ENCODE measurements around the gene TIMP2.
"Not testable (repeated sequence)": the region's sequence is repeated elsewhere in the genome, so short reads cannot be mapped to it uniquely, and the experiment has no call there.

Gene TIMP2

GRCh38 chr17:78966910-78967600 lies 41.9 kb upstream of the TIMP2 start:
- Histone ChIP-seq H3K36me3 (ENCODE audit: insufficient read depth) (no peaks in the 10 kb centered on the region), H3K4me2 (no peak overlapping the region), H3K9ac (no peak overlapping the region), H4K20me1 (ENCODE audit: insufficient read depth) (no peaks in the 10 kb centered on the region), H3K27me3 (ENCODE audit: insufficient read depth, low read depth) (no peaks in the 10 kb centered on the region), H2AFZ (ENCODE audit: low read depth) (no peak overlapping the region), H3K79me2 (ENCODE audit: insufficient read depth, low read depth) (no peaks in the 10 kb centered on the region), H3K4me3 (IDR thresholded peaks at IDR 0.05; ENCODE audit: insufficient read depth, low read depth, low read length) (no peak overlapping the region), H3K4me1 (ENCODE audit: low read depth, poor library complexity, severe bottlenecking) (peaks cover 14% of the 10 kb centered on the region), H3K27ac (no peak overlapping the region)
- TF ChIP-seq CTCF (conservative IDR thresholded peaks at IDR 0.05; ENCODE audit: low read depth, low read length) = no peak

- H2AFZ ChIP-seq (ENCODE audit: low read depth) = no peak overlapping the region
- peaks cover 9% of the 10 kb centered on the region for H3K4me1 ChIP-seq (ENCODE audit: low read depth, poor library complexity, severe bottlenecking)
- no peak for TF ChIP-seq CTCF (conservative IDR thresholded peaks at IDR 0.05; ENCODE audit: low read depth, low read length)
- no peak overlapping the region for H3K9ac ChIP-seq
- H4K20me1 ChIP-seq (ENCODE audit: insufficient read depth) = no peaks in the 10 kb centered on the region
- no peak overlapping the region for H3K4me2 ChIP-seq
- H3K79me2 ChIP-seq (ENCODE audit: insufficient read depth, low read depth) = no peaks in the 10 kb centered on the region
- no peak overlapping the region for H3K4me3 ChIP-seq (IDR thresholded peaks at IDR 0.05; ENCODE audit: insufficient read depth, low read depth, low read length)
- no peaks in the 10 kb centered on the region for H3K27me3 ChIP-seq (ENCODE audit: insufficient read depth, low read depth)
- no peaks in the 10 kb centered on the region for H3K36me3 ChIP-seq (ENCODE audit: insufficient read depth)
- no peak overlapping the region for H3K27ac ChIP-seq
Observed at GRCh38 chr17:78966123-78966813, 41.1 kb upstream of the TIMP2 start.

GRCh38 chr17:78965491-78965924 lies 40.3 kb upstream of the TIMP2 start:
- Histone ChIP-seq H3K4me2 (no peak overlapping the region), H3K27me3 (ENCODE audit: insufficient read depth, low read depth) (no peaks in the 10 kb centered on the region), H2AFZ (ENCODE audit: low read depth) (no peak overlapping the region), H3K4me1 (ENCODE audit: low read depth, poor library complexity, severe bottlenecking) (peaks cover 1% of the 10 kb centered on the region), H3K9ac (no peak overlapping the region), H3K4me3 (IDR thresholded peaks at IDR 0.05; ENCODE audit: insufficient read depth, low read depth, low read length) (no peak overlapping the region), H3K36me3 (ENCODE audit: insufficient read depth) (no peaks in the 10 kb centered on the region), H3K27ac (no peak overlapping the region), H3K79me2 (ENCODE audit: insufficient read depth, low read depth) (no peaks in the 10 kb centered on the region), H4K20me1 (ENCODE audit: insufficient read depth) (no peaks in the 10 kb centered on the region)
- TF ChIP-seq CTCF (conservative IDR thresholded peaks at IDR 0.05; ENCODE audit: low read depth, low read length) = no peak

- no peaks in the 10 kb centered on the region for H3K27me3 ChIP-seq (ENCODE audit: insufficient read depth, low read depth)
Observed at GRCh38 chr17:78963378-78963777, 38.2 kb upstream of the TIMP2 start.

GRCh38 chr17:78962984-78963348 lies 37.8 kb upstream of the TIMP2 start:
- not testable (repeated sequence) for H3K36me3 ChIP-seq (ENCODE audit: insufficient read depth); H3K4me2 ChIP-seq; H3K4me1 ChIP-seq (ENCODE audit: low read depth, poor library complexity, severe bottlenecking); H3K4me3 ChIP-seq (IDR thresholded peaks at IDR 0.05; ENCODE audit: insufficient read depth, low read depth, low read length); H3K27me3 ChIP-seq (ENCODE audit: insufficient read depth, low read depth); H2AFZ ChIP-seq (ENCODE audit: low read depth); H4K20me1 ChIP-seq (ENCODE audit: insufficient read depth); H3K9ac ChIP-seq; H3K27ac ChIP-seq; H3K79me2 ChIP-seq (ENCODE audit: insufficient read depth, low read depth)

More at GRCh38 chr17:78963378-78963777, 38.2 kb upstream of the TIMP2 start:
- Histone ChIP-seq H4K20me1 (ENCODE audit: insufficient read depth) (no peaks in the 10 kb centered on the region), H3K36me3 (ENCODE audit: insufficient read depth) (no peaks in the 10 kb centered on the region), H3K4me2 (no peak overlapping the region), H3K79me2 (ENCODE audit: insufficient read depth, low read depth) (no peaks in the 10 kb centered on the region), H2AFZ (ENCODE audit: low read depth) (no peak overlapping the region), H3K9ac (no peak overlapping the region), H3K4me1 (ENCODE audit: low read depth, poor library complexity, severe bottlenecking) (no peaks in the 10 kb centered on the region), H3K27ac (no peak overlapping the region), H3K4me3 (IDR thresholded peaks at IDR 0.05; ENCODE audit: insufficient read depth, low read depth, low read length) (no peak overlapping the region)
- no peak for TF ChIP-seq CTCF (conservative IDR thresholded peaks at IDR 0.05; ENCODE audit: low read depth, low read length)

Measured in KMS-11 (cell line).